ENCODE results near the gene DRC3. TPM values are rescaled to one million over a fixed set of nuclear protein-coding genes. Genes with fewer than 3 reads are reported as not detected.

Gene DRC3
- total RNA-seq, 1 experiment from 2014 or later, result 1.0 TPM

- intact Hi-C loops (cut with micrococcal nuclease; ENCODE audit: unreplicated experiment), result no loop called here
- H3K27me3 ChIP-seq (replicated peaks; ENCODE audit: insufficient read depth, low read depth, low read length, poor library complexity), result no peaks in the 10 kb centered on the region
- H3K27ac ChIP-seq (ENCODE audit: low read depth, low read length, poor library complexity, severe bottlenecking), result no peak overlapping the region
- CTCF ChIA-PET, result no interaction called here
- DNase-seq (ENCODE audit: low spot score), result no peak
- no peaks in the 10 kb centered on the region for H3K4me1 ChIP-seq (ENCODE audit: insufficient read depth, low read length, poor library complexity, severe bottlenecking)
- H3K4me3 ChIP-seq (ENCODE audit: low read depth, low read length, poor library complexity, severe bottlenecking), result no peak overlapping the region
- H3K9me3 ChIP-seq (ENCODE audit: low read depth, low read length, poor library complexity, severe bottlenecking), result no peaks in the 10 kb centered on the region
- BruUV-seq (replicated peaks), result no TSS peak
- POLR2A ChIA-PET (ENCODE audit: low non-redundant PET), result no interaction called here
- no peaks in the 10 kb centered on the region for H3K36me3 ChIP-seq (ENCODE audit: insufficient read depth, low read length, poor library complexity, severe bottlenecking)
- TF ChIP-seq, protein P1, sequence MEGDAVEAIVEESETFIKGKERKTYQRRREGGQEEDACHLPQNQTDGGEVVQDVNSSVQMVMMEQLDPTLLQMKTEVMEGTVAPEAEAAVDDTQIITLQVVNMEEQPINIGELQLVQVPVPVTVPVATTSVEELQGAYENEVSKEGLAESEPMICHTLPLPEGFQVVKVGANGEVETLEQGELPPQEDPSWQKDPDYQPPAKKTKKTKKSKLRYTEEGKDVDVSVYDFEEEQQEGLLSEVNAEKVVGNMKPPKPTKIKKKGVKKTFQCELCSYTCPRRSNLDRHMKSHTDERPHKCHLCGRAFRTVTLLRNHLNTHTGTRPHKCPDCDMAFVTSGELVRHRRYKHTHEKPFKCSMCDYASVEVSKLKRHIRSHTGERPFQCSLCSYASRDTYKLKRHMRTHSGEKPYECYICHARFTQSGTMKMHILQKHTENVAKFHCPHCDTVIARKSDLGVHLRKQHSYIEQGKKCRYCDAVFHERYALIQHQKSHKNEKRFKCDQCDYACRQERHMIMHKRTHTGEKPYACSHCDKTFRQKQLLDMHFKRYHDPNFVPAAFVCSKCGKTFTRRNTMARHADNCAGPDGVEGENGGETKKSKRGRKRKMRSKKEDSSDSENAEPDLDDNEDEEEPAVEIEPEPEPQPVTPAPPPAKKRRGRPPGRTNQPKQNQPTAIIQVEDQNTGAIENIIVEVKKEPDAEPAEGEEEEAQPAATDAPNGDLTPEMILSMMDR (conservative IDR thresholded peaks at IDR 0.05; ENCODE audit: low read depth, low read length), result no peak
- no peak for TF ChIP-seq EZH2 (IDR thresholded peaks at IDR 0.05; ENCODE audit: borderline replicate concordance, low read depth, low read length, poor library complexity, severe bottlenecking)
Measured at GRCh38 chr17:18005496-18005895, 32.8 kb downstream of the DRC3 start.

DNA sequence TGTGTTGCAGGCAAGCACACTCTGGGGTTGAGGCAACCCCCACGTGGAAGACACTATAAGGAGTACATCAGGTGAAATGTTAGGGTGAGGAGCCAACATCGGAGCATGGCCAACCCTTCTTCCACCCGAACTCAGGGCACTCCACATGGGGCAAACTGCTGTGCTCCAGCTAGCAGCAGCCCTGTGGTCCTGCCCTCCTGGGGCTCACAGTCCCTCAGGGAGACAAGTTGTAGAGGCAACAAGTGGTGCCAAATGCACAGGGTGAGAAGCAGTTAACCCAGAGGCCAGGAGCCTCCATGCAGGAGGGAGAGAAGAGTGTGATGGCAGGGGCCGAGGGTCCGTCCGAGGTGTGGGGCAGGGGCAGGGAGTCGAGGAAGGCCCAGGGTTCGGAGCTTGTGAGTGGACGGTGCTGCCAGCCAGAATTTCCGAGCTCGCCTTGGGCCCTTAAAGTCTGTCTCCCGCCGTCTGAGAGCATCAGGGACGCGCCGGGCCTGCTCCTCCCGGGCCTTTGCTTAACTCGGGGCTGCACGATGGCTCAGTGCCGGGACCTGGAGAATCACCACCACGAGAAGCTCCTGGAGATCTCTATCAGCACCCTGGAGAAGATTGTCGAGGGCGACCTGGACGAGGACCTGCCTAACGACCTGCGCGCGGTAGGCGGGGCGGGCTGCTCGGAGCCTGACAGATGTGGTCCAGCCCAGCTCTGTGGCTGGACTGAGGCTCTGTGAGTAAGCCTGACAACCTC, 34.0 kb downstream of the DRC3 start:
- TF ChIP-seq, protein P1 (conservative IDR thresholded peaks at IDR 0.05; ENCODE audit: low read depth, low read length), result no peak
- TF ChIP-seq EZH2 (IDR thresholded peaks at IDR 0.05; ENCODE audit: borderline replicate concordance, low read depth, low read length, poor library complexity, severe bottlenecking), result no peak
- CTCF ChIA-PET, result no interaction called here
- no peaks in the 10 kb centered on the region for H3K9me3 ChIP-seq (ENCODE audit: low read depth, low read length, poor library complexity, severe bottlenecking)
- no peak for DNase-seq (ENCODE audit: low spot score)
- intact Hi-C loops (cut with micrococcal nuclease; ENCODE audit: unreplicated experiment), result no loop called here
- no peaks in the 10 kb centered on the region for H3K36me3 ChIP-seq (ENCODE audit: insufficient read depth, low read length, poor library complexity, severe bottlenecking)
- H3K27ac ChIP-seq (ENCODE audit: low read depth, low read length, poor library complexity, severe bottlenecking), result no peak overlapping the region
- POLR2A ChIA-PET (ENCODE audit: low non-redundant PET), result no interaction called here
- no peak overlapping the region for H3K4me3 ChIP-seq (ENCODE audit: low read depth, low read length, poor library complexity, severe bottlenecking)
- BruUV-seq (replicated peaks), result no TSS peak
- no peaks in the 10 kb centered on the region for H3K4me1 ChIP-seq (ENCODE audit: insufficient read depth, low read length, poor library complexity, severe bottlenecking)
- no peaks in the 10 kb centered on the region for H3K27me3 ChIP-seq (replicated peaks; ENCODE audit: insufficient read depth, low read depth, low read length, poor library complexity)

GRCh38 chr17:18008496-18009268, 36.0 kb downstream of the DRC3 start:
- ChIA-PET POLR2A (ENCODE audit: low non-redundant PET) (no interaction called here), CTCF (no interaction called here)
- H3K4me1 ChIP-seq (ENCODE audit: insufficient read depth, low read length, poor library complexity, severe bottlenecking), result no peaks in the 10 kb centered on the region
- H3K27ac ChIP-seq (ENCODE audit: low read depth, low read length, poor library complexity, severe bottlenecking), result no peak overlapping the region
- TF ChIP-seq, protein P1 (conservative IDR thresholded peaks at IDR 0.05; ENCODE audit: low read depth, low read length), result no peak
- no peak for TF ChIP-seq EZH2 (IDR thresholded peaks at IDR 0.05; ENCODE audit: borderline replicate concordance, low read depth, low read length, poor library complexity, severe bottlenecking)
- no TSS peak for BruUV-seq (replicated peaks)
- H3K36me3 ChIP-seq (ENCODE audit: insufficient read depth, low read length, poor library complexity, severe bottlenecking), result no peaks in the 10 kb centered on the region
- no peak overlapping the region for H3K4me3 ChIP-seq (ENCODE audit: low read depth, low read length, poor library complexity, severe bottlenecking)
- H3K27me3 ChIP-seq (replicated peaks; ENCODE audit: insufficient read depth, low read depth, low read length, poor library complexity), result no peaks in the 10 kb centered on the region
- intact Hi-C loops (cut with micrococcal nuclease; ENCODE audit: unreplicated experiment), result no loop called here
- no peaks in the 10 kb centered on the region for H3K9me3 ChIP-seq (ENCODE audit: low read depth, low read length, poor library complexity, severe bottlenecking)
- no peak for DNase-seq (ENCODE audit: low spot score)
